GM21723 (cell line): ENCODE measurements around the gene NBPF9.
"Not testable (repeated sequence)": the region's sequence is repeated elsewhere in the genome, so short reads cannot be mapped to it uniquely, and the experiment has no call there.

Experiments used
- ATAC-seq: cut with Tn5 transposase; IDR thresholded peaks from one replicate; pipeline ENCODE4 v1.9.1; 2021; ENCODE audit warnings: mild to moderate bottlenecking, moderate library complexity; ENCODE audit not compliant: unreplicated experiment

Gene NBPF9, protein sequence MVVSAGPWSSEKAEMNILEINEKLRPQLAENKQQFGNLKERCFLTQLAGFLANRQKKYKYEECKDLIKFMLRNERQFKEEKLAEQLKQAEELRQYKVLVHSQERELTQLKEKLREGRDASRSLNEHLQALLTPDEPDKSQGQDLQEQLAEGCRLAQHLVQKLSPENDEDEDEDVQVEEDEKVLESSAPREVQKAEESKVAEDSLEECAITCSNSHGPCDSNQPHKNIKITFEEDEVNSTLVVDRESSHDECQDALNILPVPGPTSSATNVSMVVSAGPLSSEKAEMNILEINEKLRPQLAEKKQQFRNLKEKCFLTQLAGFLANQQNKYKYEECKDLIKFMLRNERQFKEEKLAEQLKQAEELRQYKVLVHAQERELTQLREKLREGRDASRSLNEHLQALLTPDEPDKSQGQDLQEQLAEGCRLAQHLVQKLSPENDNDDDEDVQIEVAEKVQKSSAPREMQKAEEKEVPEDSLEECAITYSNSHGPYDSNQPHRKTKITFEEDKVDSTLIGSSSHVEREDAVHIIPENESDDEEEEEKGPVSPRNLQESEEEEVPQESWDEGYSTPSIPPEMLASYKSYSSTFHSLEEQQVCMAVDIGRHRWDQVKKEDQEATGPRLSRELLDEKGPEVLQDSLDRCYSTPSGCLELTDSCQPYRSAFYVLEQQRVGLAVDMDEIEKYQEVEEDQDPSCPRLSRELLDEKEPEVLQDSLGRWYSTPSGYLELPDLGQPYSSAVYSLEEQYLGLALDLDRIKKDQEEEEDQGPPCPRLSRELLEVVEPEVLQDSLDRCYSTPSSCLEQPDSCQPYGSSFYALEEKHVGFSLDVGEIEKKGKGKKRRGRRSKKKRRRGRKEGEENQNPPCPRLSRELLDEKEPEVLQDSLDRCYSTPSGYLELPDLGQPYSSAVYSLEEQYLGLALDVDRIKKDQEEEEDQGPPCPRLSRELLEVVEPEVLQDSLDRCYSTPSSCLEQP (N-terminal part only)

GRCh38 chr1:149103109-149104081 is at the start of gene NBPF9:
NBPF9 (minus strand) TSS chr1:149103551; CDS start chr1:149082139, 21,412 bp downstream.
- peak; percentile 95 for ATAC-seq

DNA sequence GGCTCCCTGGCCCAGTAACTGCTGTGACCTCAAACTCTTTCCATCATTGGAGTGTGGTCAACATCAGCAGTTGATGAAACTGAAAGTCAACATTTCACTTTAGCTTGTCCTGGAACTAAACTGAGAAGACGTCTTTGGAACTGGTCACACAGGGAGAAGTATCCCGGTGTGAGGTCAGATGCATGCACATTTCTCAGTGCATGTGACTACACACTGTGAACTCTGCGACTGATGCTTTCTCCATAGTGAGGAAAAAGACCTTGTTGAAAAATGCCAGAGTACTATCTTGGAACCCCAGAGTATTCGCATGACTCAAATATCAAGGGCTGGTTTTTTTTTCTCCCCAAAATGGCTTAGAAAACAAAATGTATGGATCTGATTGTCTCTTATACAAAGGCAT is 46.6 kb upstream of the NBPF9 start:
- not testable (repeated sequence) for ATAC-seq

- ATAC-seq = not testable (repeated sequence)
These were observed 34.2 kb upstream of the NBPF9 start for GRCh38 chr1:149137585-149137984.

DNA sequence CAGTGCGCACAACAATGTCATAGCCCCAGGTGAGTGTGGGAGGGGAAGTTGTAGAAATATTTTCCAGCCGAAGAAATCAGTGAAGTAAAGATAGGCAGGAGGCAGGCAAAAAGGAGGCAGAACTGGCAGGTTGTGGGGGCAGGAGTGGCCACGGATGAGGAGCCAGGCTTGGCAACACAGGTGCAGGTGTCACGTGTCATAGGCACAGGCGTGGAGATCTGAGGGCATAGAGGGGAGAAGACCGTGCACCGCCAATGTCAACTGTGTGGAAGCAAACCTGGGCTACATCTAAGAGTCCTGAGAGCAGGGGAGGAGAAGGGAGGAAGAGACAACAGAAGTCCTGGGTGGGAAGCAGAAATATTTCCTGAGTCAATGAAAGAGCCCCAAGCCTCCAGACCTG is 27.6 kb upstream of the NBPF9 start:
- ATAC-seq = not testable (repeated sequence)

DNA sequence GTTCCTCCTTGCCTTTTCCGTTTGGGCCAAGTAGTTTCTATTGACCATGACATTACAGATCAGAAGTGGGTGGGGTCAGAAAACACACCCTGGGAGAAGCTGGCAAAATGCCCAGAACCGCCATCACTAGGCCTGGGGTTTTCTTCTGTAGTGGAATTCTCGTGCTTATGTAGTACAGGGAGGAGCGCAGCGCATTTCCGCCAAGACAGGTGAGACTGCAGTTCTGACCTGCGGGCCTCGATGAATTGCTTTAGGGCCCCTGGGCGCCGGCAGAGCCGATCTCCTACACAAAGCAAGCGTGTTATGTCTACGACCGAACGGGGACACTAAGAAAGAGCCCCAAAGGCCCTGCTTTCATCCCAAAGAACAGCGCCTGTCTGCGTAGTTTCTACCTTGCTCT is 25.9 kb upstream of the NBPF9 start:
- not testable (repeated sequence) for ATAC-seq

DNA sequence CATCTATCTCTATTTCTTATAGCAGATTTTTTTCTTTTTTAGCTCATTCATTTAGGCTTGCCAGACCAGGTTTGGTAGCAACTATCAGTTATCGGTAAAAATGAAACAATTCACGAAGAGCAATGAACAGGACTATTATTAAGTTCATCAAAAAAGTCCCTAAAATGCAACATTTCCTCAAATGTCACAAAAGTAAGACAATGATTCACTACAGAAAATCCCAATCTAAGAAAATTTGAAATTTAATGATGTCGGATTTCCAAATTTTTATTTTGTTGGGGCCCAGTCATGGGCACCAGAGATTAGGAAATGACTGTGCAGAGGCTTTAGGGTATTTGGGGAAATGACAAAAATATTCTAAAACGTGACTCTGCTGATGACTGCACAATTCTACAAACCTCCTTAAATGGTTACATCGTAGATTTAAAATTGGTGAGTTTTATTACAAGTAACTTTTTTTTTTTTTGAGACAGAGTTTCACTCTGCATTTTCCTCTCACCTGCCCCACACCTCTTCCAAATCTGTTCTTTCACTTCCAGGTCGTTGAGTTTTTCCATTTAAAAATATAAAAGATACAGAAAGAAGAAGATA is 23.3 kb upstream of the NBPF9 start:
- ATAC-seq = not testable (repeated sequence)

GRCh38 chr1:149123948-149124926 is 20.9 kb upstream of the NBPF9 start:
- not testable (repeated sequence) for ATAC-seq

DNA sequence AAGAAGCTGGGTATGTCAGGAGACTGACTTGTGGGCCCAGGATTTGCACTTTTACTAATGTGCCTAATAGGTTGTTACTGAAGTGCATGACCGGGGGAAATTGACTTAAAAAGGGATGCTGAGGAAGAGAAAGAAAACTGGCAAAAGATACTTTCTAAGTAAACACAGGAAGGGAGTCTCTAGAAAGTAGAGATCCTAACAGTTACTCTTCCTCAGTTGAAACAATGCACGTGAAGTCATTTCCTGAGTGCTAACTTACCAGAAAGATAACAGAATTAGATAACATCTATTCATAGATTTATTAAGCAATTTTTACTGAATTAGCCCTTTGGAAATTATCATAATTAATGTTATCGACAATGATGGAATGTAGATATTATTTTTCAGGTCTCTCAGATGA is 9.5 kb upstream of the NBPF9 start:
- ATAC-seq = not testable (repeated sequence)

- not testable (repeated sequence) for ATAC-seq
These were observed 7.0 kb upstream of the NBPF9 start for GRCh38 chr1:149110343-149110742.

- ATAC-seq = peak; percentile 45
These were observed 777 bp downstream of the NBPF9 start for GRCh38 chr1:149102574-149102973.

DNA sequence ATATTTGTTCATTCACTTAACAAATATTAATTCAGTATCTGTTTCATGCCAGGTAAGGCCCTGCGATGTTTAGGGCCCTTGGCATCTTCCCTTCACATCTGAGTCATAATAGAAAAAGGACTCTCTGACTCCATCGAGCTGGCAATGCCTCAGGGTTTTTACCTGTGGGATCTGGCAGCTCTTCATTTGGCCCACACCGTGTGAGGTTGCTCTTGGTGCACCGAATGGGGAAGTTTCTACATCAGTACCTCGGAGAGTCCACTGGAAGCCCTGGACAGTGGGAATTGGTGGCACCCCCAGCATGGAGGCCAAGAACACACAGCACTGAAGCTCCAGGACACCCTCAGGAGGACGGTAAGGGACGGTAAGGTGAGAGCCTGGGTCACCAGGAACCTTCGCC is 5.1 kb downstream of the NBPF9 start:
- not testable (repeated sequence) for ATAC-seq

DNA sequence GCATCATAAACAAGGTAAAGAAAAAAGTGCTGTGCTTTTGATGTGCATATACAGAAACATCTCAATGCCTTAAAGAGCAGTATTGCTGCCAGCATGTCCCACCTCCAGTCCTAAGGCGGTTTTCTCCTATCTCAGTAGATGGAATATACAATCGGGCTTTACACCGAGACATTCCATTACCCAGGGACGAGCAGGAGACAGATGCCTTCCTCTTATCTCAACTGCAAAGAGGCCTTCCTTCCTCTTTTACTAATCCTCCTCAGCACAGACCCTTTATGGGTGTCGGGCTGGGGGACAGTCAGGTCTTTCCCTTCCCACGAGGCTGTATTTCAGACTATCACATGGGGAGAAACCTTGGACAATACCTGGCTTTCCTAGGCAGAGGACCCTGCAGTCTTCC is 10.2 kb downstream of the NBPF9 start:
- not testable (repeated sequence) for ATAC-seq

GRCh38 chr1:149075505-149076127 is 27.7 kb downstream of the NBPF9 start:
- ATAC-seq = not testable (repeated sequence)

GRCh38 chr1:149064611-149065010 is 38.7 kb downstream of the NBPF9 start:
- ATAC-seq = not testable (repeated sequence)

- not testable (repeated sequence) for ATAC-seq
These were observed 60.3 kb downstream of the NBPF9 start for GRCh38 chr1:149043056-149043455.

DNA sequence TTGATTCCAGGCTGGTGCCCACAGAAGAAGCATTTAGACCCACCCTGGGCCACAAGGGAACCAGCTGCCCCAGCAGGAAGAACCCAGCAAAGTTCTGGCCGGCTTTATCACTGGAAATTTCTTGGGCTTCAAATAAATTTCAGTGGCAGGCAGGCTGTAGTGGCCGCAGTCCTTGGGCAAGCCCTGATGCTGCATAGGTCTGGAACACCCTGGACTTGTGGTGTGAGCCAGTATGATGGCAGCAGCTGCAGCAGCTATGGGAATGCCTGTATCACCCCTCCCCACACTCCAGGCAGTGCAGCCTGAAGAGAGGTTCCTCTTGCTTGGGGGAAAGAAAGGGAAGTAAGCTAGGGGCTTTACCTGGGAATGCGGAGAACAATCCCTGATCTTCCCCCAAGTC is 69.4 kb downstream of the NBPF9 start:
- not testable (repeated sequence) for ATAC-seq

DNA sequence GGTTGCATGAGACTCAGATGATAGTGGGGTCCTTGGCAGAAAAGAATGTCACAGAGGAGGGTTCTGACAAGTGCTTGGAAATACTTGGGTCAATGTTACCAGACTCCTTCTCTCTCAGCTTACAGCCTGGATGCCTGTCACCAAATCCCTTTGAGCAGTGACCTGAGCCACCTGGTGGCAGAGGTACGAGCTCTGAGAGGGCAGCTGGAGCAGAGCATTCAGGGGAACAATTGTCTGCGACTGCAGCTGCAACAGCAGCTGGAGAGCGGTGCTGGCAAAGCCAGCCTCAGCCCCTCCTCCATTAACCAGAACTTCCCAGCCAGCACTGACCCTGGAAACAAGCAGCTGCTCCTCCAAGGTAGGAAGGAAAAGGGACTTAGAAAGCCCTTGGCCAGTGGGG is 79.0 kb downstream of the NBPF9 start:
- ATAC-seq = not testable (repeated sequence)

DNA sequence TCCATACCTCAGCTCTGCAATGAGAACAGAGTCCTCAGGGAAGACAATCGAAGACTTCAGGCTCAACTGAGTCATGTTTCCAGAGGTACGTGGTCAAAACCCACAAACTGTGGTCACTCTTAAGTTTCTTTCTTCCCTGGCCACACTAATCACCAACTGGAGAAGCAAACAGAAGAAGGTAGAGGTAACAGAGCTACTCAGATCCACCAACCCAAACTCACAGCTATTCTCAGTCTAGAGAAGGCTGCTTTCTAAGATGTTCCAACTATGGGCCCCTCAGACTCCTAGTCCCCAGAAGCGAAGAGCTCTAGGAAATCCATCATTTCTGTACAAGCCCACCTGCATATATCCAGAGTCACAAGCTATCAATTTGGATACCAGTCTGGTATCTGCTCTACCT is 84.8 kb downstream of the NBPF9 start:
- not testable (repeated sequence) for ATAC-seq
